ENCODE data around the gene KCNH8.

The KCNH8 gene

GRCh38 chr3:19384868-19385267, 236.6 kb downstream of the KCNH8 start:
- no peak for DNase-seq (ENCODE audit: low read depth)

GRCh38 chr3:19392150-19392549, 243.8 kb downstream of the KCNH8 start:
- DNase-seq (ENCODE audit: low read depth) = no peak

GRCh38 chr3:19394946-19395345, 246.6 kb downstream of the KCNH8 start:
- no peak for DNase-seq (ENCODE audit: low read depth)

GRCh38 chr3:19396726-19397125, 248.4 kb downstream of the KCNH8 start:
- no peak for DNase-seq (ENCODE audit: low read depth)

- no peak for DNase-seq (ENCODE audit: low read depth)
Measured at GRCh38 chr3:19399356-19399755, 251.0 kb downstream of the KCNH8 start.

GRCh38 chr3:19399836-19400235, 251.5 kb downstream of the KCNH8 start:
- DNase-seq (ENCODE audit: low read depth) = no peak

GRCh38 chr3:19420159-19420558, 271.8 kb downstream of the KCNH8 start:
- no peak for DNase-seq (ENCODE audit: low read depth)

- DNase-seq (ENCODE audit: low read depth) = no peak
Measured at GRCh38 chr3:19425825-19426224, 277.5 kb downstream of the KCNH8 start.

- no peak for DNase-seq (ENCODE audit: low read depth)
Measured at GRCh38 chr3:19427422-19428149, 279.3 kb downstream of the KCNH8 start.

GRCh38 chr3:19428729-19429128, 280.4 kb downstream of the KCNH8 start:
- no peak for DNase-seq (ENCODE audit: low read depth)

GRCh38 chr3:19432669-19433068, 284.4 kb downstream of the KCNH8 start:
- DNase-seq (ENCODE audit: low read depth) = no peak

- DNase-seq (ENCODE audit: low read depth) = no peak
Measured at GRCh38 chr3:19436746-19437145, 288.4 kb downstream of the KCNH8 start.

- DNase-seq (ENCODE audit: low read depth) = no peak
Measured at GRCh38 chr3:19439944-19440343, 291.6 kb downstream of the KCNH8 start.

- no peak for DNase-seq (ENCODE audit: low read depth)
Measured at GRCh38 chr3:19446138-19446537, 297.8 kb downstream of the KCNH8 start.

- no peak for DNase-seq (ENCODE audit: low read depth)
Measured at GRCh38 chr3:19446687-19447086, 298.4 kb downstream of the KCNH8 start.

- no peak for DNase-seq (ENCODE audit: low read depth)
Measured at GRCh38 chr3:19455546-19455945, 307.2 kb downstream of the KCNH8 start.

GRCh38 chr3:19456738-19457137, 308.4 kb downstream of the KCNH8 start:
- DNase-seq (ENCODE audit: low read depth) = no peak

- DNase-seq (ENCODE audit: low read depth) = no peak
Measured at GRCh38 chr3:19457449-19457848, 309.1 kb downstream of the KCNH8 start.

GRCh38 chr3:19467761-19468160, 319.5 kb downstream of the KCNH8 start:
- DNase-seq (ENCODE audit: low read depth) = no peak

GRCh38 chr3:19471138-19471537, 322.8 kb downstream of the KCNH8 start:
- no peak for DNase-seq (ENCODE audit: low read depth)

- no peak for DNase-seq (ENCODE audit: low read depth)
Measured at GRCh38 chr3:19473971-19474580, 325.8 kb downstream of the KCNH8 start.

GRCh38 chr3:19476281-19476680, 328.0 kb downstream of the KCNH8 start:
- no peak for DNase-seq (ENCODE audit: low read depth)

GRCh38 chr3:19485267-19485666, 337.0 kb downstream of the KCNH8 start:
- DNase-seq (ENCODE audit: low read depth) = no peak

- no peak for DNase-seq (ENCODE audit: low read depth)
Measured at GRCh38 chr3:19487386-19487785, 339.1 kb downstream of the KCNH8 start.
